HepG2 (cell line): ENCODE measurements around the gene ALDH1L2. TPM values are rescaled to one million over a fixed set of nuclear protein-coding genes. Genes with fewer than 3 reads are reported as not detected.

Source experiments
- ATAC-seq: fragments of 200-7000 bp; cut with Tn5 transposase; 3 replicates; pipeline ENCODE4 v1.9.1; 2020; ENCODE audit warnings: mild to moderate bottlenecking, moderate library complexity
- BruUV-seq: library from RNA; stranded (reverse); fragments of 400-500 nt; replicated peaks from 2 replicates; lab custom pipeline; 2021; lab: Mats Ljungman, UMichigan
- CTCF ChIA-PET: fragments of 300-600 bp; formaldehyde crosslinking; extraction: SDS; loops from one replicate; lab custom pipeline; 2021; ENCODE audit warnings: low total read pairs, inconsistent platforms, low intra/inter-chr PET ratio; lab: Yijun Ruan, JAX
- POLR2A ChIA-PET: fragments of 350-600 bp; sonication (Branson Sonifier 250); formaldehyde crosslinking; loops from one replicate; lab custom pipeline; 2020; ENCODE audit warnings: antibody characterized with exemption, inconsistent platforms; lab: Yijun Ruan, JAX
- DNase-seq: peaks from one replicate; pipeline ENCODE4 v3.0.0-alpha.2; 2015; ENCODE audit warnings: low spot score
- FAIRE-seq: peaks from 3 replicates; lab custom pipeline; 2011; peaks lifted over from hg19 to GRCh38; lab: Jason Lieb, UNC
- H2AFZ ChIP-seq: one replicate; pipeline ENCODE4 v1.6.1; 2011; ENCODE audit warnings: low read length, inconsistent platforms
- H3K27ac ChIP-seq: fragments of 300-600 bp; 3 replicates; pipeline ENCODE4 v1.8.0; 2011; ENCODE audit warnings: mixed run types, mild to moderate bottlenecking, mixed read lengths, low read length, inconsistent platforms; ENCODE audit not compliant: insufficient read depth; ENCODE audit errors: extremely low read length
- H3K27me3 ChIP-seq, 2 experiments: fragments of 200-600 bp in 1 of 2; 2 replicates in 1 of 2; 3 replicates in 1 of 2; pipeline versions ENCODE4 v1.6.0 to v1.8.0; 2011; ENCODE audit warnings: low read length in 2 of 2, mild to moderate bottlenecking in 2 of 2, moderate library complexity in 2 of 2, inconsistent platforms in 1 of 2; ENCODE audit not compliant: insufficient read depth in 2 of 2, control insufficient read depth in 1 of 2
- H3K36me3 ChIP-seq, 2 experiments: fragments of 200-600 bp in 1 of 2; replicated peaks in 1 of 2; 2 replicates in 1 of 2; 3 replicates in 1 of 2; pipeline versions ENCODE4 v1.5.1 to v1.8.0; 2011; ENCODE audit warnings: low read length in 2 of 2, inconsistent platforms in 1 of 2; ENCODE audit not compliant: insufficient read depth in 2 of 2, control insufficient read depth in 1 of 2
- H3K4me1 ChIP-seq: 2 replicates; pipeline ENCODE4 v1.5.1; 2012; ENCODE audit warnings: low read length, inconsistent platforms; ENCODE audit not compliant: insufficient read depth
- H3K4me2 ChIP-seq: 2 replicates; pipeline ENCODE4 v1.6.0; 2011; ENCODE audit warnings: low read depth, low read length, inconsistent platforms
- H3K4me3 ChIP-seq, 3 experiments: fragments of 200-600 bp in 1 of 3; sonication (generic), shearing (Covaris generic) in 1 of 3; replicated peaks in 1 of 3; 2 replicates each; pipeline ENCODE4 v1.5.1; 2011 to 2016; ENCODE audit warnings: low read length in 3 of 3, inconsistent platforms in 2 of 3, low read depth in 2 of 3, mild to moderate bottlenecking in 2 of 3, control low read depth in 1 of 3, mixed read lengths in 1 of 3; ENCODE audit not compliant: insufficient read depth in 1 of 3
- H3K79me2 ChIP-seq: one replicate; pipeline ENCODE4 v1.6.1; 2011; ENCODE audit warnings: low read length, inconsistent platforms; ENCODE audit not compliant: insufficient read depth
- H3K9ac ChIP-seq: 2 replicates; pipeline ENCODE4 v1.6.0; 2011; ENCODE audit warnings: mild to moderate bottlenecking, low read depth, low read length, inconsistent platforms; ENCODE audit not compliant: insufficient read depth
- H3K9me3 ChIP-seq: 2 replicates; pipeline ENCODE4 v1.5.1; 2012; ENCODE audit warnings: mild to moderate bottlenecking, low read length
- H4K20me1 ChIP-seq: 2 replicates; pipeline ENCODE4 v1.6.0; 2011; ENCODE audit warnings: inconsistent platforms, mild to moderate bottlenecking, low read length, moderate library complexity; ENCODE audit not compliant: insufficient read depth
- ARID4A ChIP-seq: sonication (generic); formaldehyde crosslinking; IDR thresholded peaks from 2 replicates; pipeline ENCODE4 v1.5.0; 2020; ENCODE audit warnings: mild to moderate bottlenecking, missing genetic modification reagents, borderline replicate concordance
- CENPBD1 ChIP-seq: sonication (generic); formaldehyde crosslinking; IDR thresholded peaks from 2 replicates; pipeline ENCODE4 v1.8.0; 2022; ENCODE audit warnings: missing genetic modification reagents, low read depth, mild to moderate bottlenecking, borderline replicate concordance
- NBN ChIP-seq: fragments of 450-650 bp; conservative IDR thresholded peaks from 2 replicates; pipeline ENCODE4 v1.6.1; 2017
- PHB2 ChIP-seq: fragments of 450-650 bp; IDR thresholded peaks from 2 replicates; pipeline ENCODE4 v1.6.1; 2018; ENCODE audit not compliant: partially characterized antibody
- RARA ChIP-seq: IDR thresholded peaks from 2 replicates; pipeline ENCODE4 v1.6.1; 2016; ENCODE audit warnings: missing genetic modification reagents, missing compliant biosample characterization
- RBAK ChIP-seq: sonication (generic); formaldehyde crosslinking; IDR thresholded peaks from 2 replicates; pipeline ENCODE4 v1.5.1; 2020; ENCODE audit warnings: mild to moderate bottlenecking, missing genetic modification reagents
- RBM22 ChIP-seq: fragments of 200-400 bp; formaldehyde crosslinking; optimal IDR thresholded peaks from 2 replicates; pipeline ENCODE3; 2017; ENCODE audit warnings: mild to moderate bottlenecking, low read length, moderate library complexity
- SMARCE1 ChIP-seq: fragments of 450-650 bp; IDR thresholded peaks from 2 replicates; pipeline ENCODE4 v1.6.1; 2017; ENCODE audit warnings: borderline replicate concordance
- SOX5 ChIP-seq: IDR thresholded peaks from 2 replicates; pipeline ENCODE4 v1.6.1; 2016; ENCODE audit warnings: borderline replicate concordance
- TAF1 ChIP-seq: sonication (generic); formaldehyde crosslinking; IDR thresholded peaks from 2 replicates; pipeline ENCODE4 v1.4.0; 2020; ENCODE audit warnings: missing genetic modification reagents
- ZNF616 ChIP-seq: sonication (generic); formaldehyde crosslinking; IDR thresholded peaks from 2 replicates; pipeline ENCODE4 v1.5.0; 2020; ENCODE audit warnings: low read depth, mild to moderate bottlenecking, missing genetic modification reagents
- ZNF619 ChIP-seq: sonication (generic); formaldehyde crosslinking; IDR thresholded peaks from 2 replicates; pipeline ENCODE4 v1.4.0; 2020; ENCODE audit warnings: mild to moderate bottlenecking, missing genetic modification reagents
- ZNF766 ChIP-seq: sonication (generic); formaldehyde crosslinking; IDR thresholded peaks from 2 replicates; pipeline ENCODE4 v1.5.0; 2020; ENCODE audit warnings: missing genetic modification reagents, borderline replicate concordance
- WGBS: methylation state at CpG from one replicate; pipeline ENCODE4 v1.1.6; 2017; ENCODE audit warnings: low lambda C conversion rate; 5-methylcytosine and 5-hydroxymethylcytosine counted together
- in situ Hi-C: cut with HindIII; loops from 2 replicates; pipeline ENCODE4 v1.10.0; 2017; ENCODE audit warnings: low pct_unique_long_range_greater_than_20kb; ENCODE audit not compliant: extremely low pct_ligation_motif_present
- intact Hi-C: fragments of 100-400 bp; cut with micrococcal nuclease; formaldehyde crosslinking; loops from one replicate; pipeline ENCODE4 v1.10.0; 2022; ENCODE audit not compliant: unreplicated experiment
- polyA plus RNA-seq, 8 experiments: library from polyadenylated mRNA; depleted of rRNA in 3 of 8; stranded (reverse) in 7 of 8; unstranded in 1 of 8; fragments of >200 nt; fragmentation: Illumina TruSeq in 4 of 8; extraction: Trizol in 4 of 8; gene quantifications; 2 replicates each; pipeline versions ENCODE4 v1.2.1 to v1.2.3, GENCODE V29; 2011 to 2016; ENCODE audit warnings: low read depth in 4 of 8, missing spikeins in 1 of 8, mixed read lengths in 1 of 8; ENCODE audit not compliant: insufficient read depth in 1 of 8
- total RNA-seq, 5 experiments: library from RNA; depleted of rRNA; stranded (reverse); fragments of >200 nt; fragmentation: Illumina TruSeq; extraction: Trizol; gene quantifications; 2 replicates each; pipeline ENCODE4 v1.2.3, GENCODE V29; 2016; ENCODE audit warnings: low read depth in 1 of 5

The ALDH1L2 gene
- total and polyA plus RNA-seq, 2 of the 13 experiments (the other 11 are each of a cell fraction or from before 2014, with no cell fraction given), result 0.40 to 4.6 TPM

GRCh38 chr12:104973250-104973649 is 111.0 kb downstream of the ALDH1L2 start:
- POLR2A ChIA-PET, result no interaction called here
- H3K4me2 ChIP-seq, result no peak overlapping the region
- no peak for FAIRE-seq

More at GRCh38 chr12:104973250-104973649, 111.0 kb downstream of the ALDH1L2 start:
- H3K4me3 ChIP-seq, result no peak overlapping the region
- 38% methylated on average over 5 of the region's 5 CpGs for WGBS
- CTCF ChIA-PET, result no interaction called here
- no peaks in the 10 kb centered on the region for H3K36me3 ChIP-seq
- H3K9me3 ChIP-seq, result no peaks in the 10 kb centered on the region
- H3K9ac ChIP-seq, result no peak overlapping the region
- peaks cover 0 to 1% of the 10 kb centered on the region in 2 experiments; a peak in 1 of 5 replicates for H3K27me3 ChIP-seq
- no peaks in the 10 kb centered on the region for H3K4me1 ChIP-seq
- no peak overlapping the region for H3K27ac ChIP-seq
- no peaks in the 10 kb centered on the region for H3K79me2 ChIP-seq
- BruUV-seq, result no TSS peak
- H2AFZ ChIP-seq, result no peak overlapping the region
- in situ Hi-C loops (no loop called here), intact Hi-C loops (no loop called here)
- no peak for TF ChIP-seq TAF1
- no peak for TF ChIP-seq SMARCE1
- no peak for TF ChIP-seq SOX5 (CRISPR knock-in tag)
- no peak for TF ChIP-seq ARID4A
- no peak for TF ChIP-seq ZNF766 (CRISPR knock-in tag)
- TF ChIP-seq RBAK (CRISPR knock-in tag), result no peak
- no peak for TF ChIP-seq NBN
- TF ChIP-seq CENPBD1 (CRISPR knock-in tag), result no peak
- no peak for TF ChIP-seq PHB2
- no peak for TF ChIP-seq RBM22
- no peak for TF ChIP-seq ZNF619 (CRISPR knock-in tag)
- no peak for TF ChIP-seq RARA
- no peak for TF ChIP-seq ZNF616
- H4K20me1 ChIP-seq, result no peaks in the 10 kb centered on the region
- no peak for DNase-seq
- ATAC-seq, result no peak
